HG03064 (cell line): ENCODE results near the gene MAMDC4.
"Not testable (repeated sequence)": the region's sequence is repeated elsewhere in the genome, so short reads cannot be mapped to it uniquely, and the experiment has no call there.

Experiments used
- ATAC-seq: cut with Tn5 transposase; IDR thresholded peaks from one replicate; pipeline ENCODE4 v1.9.1; 2021; ENCODE audit warnings: low read depth; ENCODE audit not compliant: unreplicated experiment

The MAMDC4 gene

GRCh38 chr9:136824496-136825225 lies 27.5 kb upstream of the MAMDC4 start:
- no peak for ATAC-seq

GRCh38 chr9:136825295-136826187 lies 26.6 kb upstream of the MAMDC4 start:
- ATAC-seq = no peak

DNA sequence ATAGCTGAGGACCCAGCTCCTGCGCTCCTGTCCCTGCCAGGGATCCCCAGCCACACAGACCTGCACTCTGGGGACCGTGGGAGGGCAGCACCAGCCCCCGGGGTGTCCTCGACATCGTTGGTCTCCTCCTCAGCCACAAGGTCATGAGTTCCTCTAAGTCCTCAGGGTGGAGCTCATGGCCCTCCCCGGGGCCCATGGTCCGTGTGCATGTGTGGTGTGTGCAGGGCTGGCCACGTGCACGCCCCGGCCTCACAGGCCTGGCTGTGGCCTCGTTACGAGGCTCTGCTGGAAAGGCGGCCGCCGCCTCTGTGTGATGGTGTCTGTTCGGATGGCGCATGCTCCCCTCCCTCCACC lies 26.0 kb upstream of the MAMDC4 start:
- no peak for ATAC-seq

GRCh38 chr9:136826703-136827582 lies 25.2 kb upstream of the MAMDC4 start:
- no peak for ATAC-seq

GRCh38 chr9:136827794-136828473 lies 24.2 kb upstream of the MAMDC4 start:
- ATAC-seq = no peak

DNA sequence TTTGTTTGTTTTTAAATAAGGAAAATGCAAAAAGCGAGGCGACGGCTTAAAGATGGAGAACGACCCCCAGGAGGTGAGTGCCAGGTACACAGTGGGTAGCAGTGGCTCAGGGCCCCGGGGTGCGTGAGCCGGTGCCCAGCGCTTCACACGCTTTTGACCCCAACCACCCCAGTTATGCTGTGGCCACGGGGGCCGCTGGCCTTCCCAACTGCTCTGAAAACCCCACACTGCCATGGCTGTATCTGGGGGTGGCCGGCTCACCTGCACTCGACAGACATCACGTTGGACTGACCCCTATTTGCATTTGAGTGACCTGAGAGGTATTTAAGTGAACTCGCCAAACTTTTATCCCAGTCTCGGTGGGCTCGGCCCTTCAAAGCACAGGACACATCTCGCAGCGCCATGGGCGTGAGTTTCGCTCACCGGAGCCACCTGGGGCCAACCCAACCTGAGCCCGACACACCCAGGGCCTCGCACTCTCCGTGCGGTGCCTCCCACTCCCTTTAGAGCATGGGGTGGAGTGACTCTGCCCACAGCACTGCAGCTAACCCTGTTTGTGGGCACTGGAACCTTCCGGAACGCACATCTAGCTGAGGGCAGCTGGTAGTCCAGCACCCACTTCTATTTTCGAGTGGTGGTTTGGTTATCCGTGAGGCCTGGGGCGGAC lies 23.5 kb upstream of the MAMDC4 start:
- no peak for ATAC-seq

DNA sequence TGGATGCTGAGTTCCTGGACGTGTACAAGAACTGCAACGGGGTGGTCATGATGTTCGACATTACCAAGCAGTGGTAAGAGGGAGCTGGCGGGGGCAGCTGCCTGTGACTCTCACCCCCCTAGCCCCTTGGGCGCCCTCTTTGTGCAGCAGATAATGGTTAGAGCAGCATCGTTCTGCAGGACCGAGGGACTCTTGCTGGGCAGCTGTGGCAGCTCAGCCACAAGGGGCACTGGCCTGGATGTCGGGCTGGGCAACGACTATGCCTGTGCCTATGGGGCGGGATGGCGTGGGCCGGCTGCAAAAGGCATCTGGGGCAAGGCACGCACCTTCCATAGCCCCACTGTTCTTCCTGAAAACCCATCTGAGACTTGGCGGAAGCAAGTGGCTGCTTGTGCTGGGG lies 22.7 kb upstream of the MAMDC4 start:
- ATAC-seq = no peak

DNA sequence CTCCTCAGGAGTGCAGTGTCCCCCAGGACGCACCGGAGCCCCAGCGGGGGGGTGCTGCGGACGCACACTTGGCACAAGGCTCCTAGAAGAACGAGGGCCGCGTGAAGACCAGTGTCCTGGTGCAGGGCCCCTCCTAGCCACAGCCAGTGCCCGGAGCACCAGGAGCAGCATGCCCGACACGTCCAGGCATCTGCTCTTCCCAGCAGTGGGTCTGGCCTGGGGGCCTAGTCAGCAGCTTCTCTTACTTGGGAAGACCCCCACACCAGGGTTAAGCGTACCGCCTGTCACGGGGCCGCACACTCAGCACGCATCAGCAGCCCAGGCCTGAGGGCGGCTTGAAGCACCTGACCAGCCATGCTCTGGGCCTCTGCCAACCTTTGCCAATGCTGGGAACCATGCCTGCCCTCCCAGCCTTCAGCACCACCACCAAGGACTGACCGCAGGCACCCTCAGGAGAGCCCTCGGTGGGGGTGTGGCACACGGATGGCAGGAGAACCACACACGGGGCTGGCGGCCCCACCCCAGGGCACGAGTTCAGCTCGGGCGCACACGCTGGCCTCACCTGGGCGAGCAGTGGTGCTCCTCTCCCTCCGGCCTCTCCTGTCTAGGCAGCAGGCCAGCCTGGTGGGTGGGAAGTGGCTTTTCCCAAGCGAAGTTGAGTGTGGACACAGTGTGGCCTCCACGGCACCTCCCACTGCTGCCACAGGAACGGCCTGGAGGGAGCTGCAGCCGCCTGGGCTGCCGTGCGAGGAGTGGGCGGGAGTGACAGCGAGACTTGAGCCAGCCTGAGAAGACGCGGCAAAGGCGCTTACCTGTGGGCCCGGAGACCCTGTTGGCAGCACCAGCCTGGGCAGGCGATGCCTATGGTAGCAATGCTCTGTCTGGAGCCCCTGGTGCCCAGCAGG lies 21.9 kb upstream of the MAMDC4 start:
- no peak for ATAC-seq

DNA sequence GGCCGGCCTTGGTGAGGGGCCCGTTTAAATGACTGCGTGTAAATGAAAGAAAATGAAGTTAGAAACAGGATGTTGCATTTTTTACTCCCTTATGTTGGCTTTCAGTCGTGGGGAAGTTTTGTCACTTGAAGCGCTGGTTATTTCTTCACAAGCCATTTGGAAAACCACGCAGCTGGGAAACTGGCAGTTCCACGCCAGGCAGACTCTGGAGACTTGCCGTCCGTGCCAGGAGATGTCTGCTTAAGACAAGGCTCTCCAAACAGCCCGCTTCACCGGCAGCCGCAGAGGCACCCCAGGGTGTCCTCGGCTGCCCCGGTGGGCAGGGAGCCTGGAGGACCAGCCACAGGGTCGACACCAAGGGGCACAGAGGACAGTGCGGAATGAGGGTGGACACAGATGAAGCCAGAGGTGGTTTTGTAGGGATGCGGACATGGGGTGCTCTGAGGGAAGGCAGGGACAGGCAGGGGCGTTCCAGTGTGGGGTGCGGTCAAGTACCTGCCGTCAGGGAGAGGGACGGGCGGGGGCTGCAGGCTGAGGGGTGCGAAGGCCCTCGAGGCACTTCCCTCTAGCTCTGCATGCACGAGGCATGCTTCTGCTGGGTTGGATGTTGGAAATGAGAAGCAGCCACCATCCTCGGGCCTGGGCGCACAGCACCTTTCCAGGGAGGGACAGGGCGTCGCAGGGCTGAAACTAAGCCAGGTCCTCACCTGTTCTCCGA lies 21.0 kb upstream of the MAMDC4 start:
- ATAC-seq = no peak

DNA sequence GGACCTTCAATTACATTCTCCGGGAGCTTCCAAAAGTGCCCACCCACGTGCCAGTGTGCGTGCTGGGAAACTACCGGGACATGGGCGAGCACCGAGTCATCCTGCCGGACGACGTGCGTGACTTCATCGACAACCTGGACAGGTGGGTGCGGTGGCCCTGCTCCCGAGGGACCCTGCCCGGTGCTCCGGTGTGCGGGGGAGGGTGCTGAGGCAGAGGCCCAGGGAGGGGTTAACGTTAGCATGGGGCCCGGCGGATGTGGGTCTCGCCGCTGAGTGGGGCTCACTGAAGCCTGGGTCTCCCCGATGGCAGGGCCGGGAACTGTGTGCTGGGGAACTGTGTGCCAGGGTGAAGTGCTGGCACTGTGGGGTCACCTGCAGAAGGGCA lies 20.4 kb upstream of the MAMDC4 start:
- no peak for ATAC-seq

- no peak for ATAC-seq
Observed at GRCh38 chr9:136832581-136832980, 19.6 kb upstream of the MAMDC4 start.

DNA sequence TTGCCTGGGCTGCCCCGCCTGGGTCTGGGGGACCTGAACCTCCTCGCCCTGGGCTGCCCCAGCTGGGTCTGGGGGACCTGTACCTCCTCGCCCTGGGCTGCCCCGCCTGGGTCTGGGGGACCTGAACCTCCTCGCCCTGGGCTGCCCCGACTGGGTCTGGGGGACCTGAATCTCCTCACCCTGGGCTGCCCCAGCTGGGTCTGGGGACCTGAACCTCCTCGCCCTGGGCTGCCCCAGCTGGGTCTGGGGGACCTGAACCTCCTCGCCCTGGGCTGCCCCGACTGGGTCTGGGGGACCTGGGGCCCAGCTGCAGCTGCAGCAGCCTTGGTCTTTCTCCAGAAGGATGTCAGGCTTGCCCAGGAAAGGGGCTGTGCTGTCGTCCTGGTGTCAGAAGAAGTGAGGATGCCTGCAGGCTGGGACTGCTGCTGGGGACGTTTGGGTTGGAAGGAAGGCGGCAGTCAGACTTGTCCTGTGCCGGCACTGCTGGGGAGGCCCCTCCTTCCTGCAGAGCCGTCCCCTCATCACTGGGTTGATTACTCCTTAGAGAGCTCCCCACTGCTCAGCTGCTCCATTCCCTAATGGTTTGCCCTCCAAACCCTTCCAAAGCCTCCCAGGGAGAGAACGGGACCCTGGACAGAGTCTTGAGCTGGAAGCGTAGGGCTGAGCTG lies 18.6 kb upstream of the MAMDC4 start:
- not testable (repeated sequence) for ATAC-seq

GRCh38 chr9:136835162-136835931 lies 16.8 kb upstream of the MAMDC4 start:
- ATAC-seq = no peak

DNA sequence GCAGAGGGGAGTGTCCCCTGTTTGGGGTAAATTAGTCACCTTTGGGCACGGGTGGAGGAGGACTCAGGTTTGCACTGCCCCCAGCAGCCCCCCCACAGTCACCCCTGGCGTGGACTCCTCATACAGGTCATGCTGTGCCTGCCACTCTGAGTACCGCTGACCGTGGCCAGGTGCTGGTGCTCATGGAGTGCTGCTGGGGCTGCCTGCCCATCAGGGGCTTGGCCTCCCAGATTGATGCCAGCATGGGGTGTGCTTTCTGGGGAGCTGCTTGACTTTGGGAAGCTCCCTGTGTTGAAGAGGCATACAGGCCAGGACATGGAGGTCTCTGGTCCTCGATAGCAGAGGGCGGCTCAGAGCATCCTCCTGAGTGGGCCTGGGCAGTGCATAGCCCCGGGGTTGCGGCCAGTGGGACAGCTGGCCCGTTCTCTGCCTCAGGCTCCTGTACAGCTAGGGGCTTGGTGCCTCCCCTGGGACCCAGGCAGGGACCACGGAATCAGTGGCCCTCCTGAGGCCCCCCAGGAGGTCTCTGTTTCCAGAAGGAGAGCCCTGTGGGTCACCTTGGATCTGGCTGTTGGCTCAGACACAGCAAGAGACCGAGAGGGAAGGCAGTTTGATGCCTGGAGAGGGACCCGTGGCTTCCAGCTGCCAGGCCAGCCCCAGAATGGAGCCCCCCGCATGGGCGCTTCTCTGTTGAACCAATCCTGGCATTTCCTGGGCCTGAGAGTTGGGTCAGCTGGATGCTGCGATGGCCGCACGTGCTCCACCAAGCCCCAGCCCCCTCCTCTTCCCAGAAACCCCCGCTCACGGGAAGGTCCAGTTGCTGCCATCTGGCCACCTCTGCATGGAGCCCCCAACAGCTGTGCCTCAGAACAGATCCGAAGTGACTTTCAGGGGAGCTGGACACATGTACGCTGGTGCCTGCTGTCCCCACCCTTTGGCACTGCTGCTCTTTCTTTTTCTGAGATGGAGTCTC lies 15.9 kb upstream of the MAMDC4 start:
- no peak for ATAC-seq

GRCh38 chr9:136837146-136837855 lies 14.8 kb upstream of the MAMDC4 start:
- no peak for ATAC-seq
